Pancreas (tissue), 10 donors: Measurements from ENCODE around the gene ZBTB16. TPM values are rescaled to one million over a fixed set of nuclear protein-coding genes. Genes with fewer than 3 reads are reported as not detected.

Experiments
- ATAC-seq, 4 donors: fragments of 200-7000 bp; cut with Tn5 transposase; one replicate each; pipeline versions ENCODE4 v1.8.0 to v1.9.1; 2020; ENCODE audit warnings: mild to moderate bottlenecking in 4 of 4, moderate library complexity in 4 of 4
- DNase-seq, 6 donors: peaks; one replicate each; pipeline ENCODE4 v3.0.0-alpha.2; 2020
- FAIRE-seq: peaks from 2 replicates; lab custom pipeline; 2012; peaks lifted over from hg19 to GRCh38; lab: Jason Lieb, UNC
- H3K27ac ChIP-seq, 4 donors: fragments of 200-600 bp; sonication (generic); 1 replicate in 3 of 4; 2 replicates in 1 of 4; pipeline versions ENCODE4 v1.5.0 to v1.8.0; 2020
- H3K27me3 ChIP-seq, 4 donors: fragments of 200-600 bp; one replicate each; pipeline ENCODE4 v1.8.0; 2021
- H3K36me3 ChIP-seq, 3 donors: fragments of 200-600 bp; sonication (generic) in 1 of 3; one replicate each; pipeline versions ENCODE4 v1.5.0 to v1.8.0; 2020 to 2021
- H3K4me1 ChIP-seq, 3 donors: fragments of 200-600 bp; one replicate each; pipeline ENCODE4 v1.8.0; 2021
- H3K4me3 ChIP-seq, 4 donors: fragments of 200-600 bp; sonication (generic) in 2 of 4; one replicate each; pipeline versions ENCODE4 v1.5.0 to v1.8.0; 2020 to 2021
- H3K9me3 ChIP-seq, 4 donors: fragments of 200-600 bp; one replicate each; pipeline ENCODE4 v1.8.0; 2021
- WGBS, 2 donors: extraction: QIAGEN DNeasy Blood & Tissue Kit; methylation state at CpG; one replicate each; pipeline ENCODE4 v1.1.7; 2013; 5-methylcytosine and 5-hydroxymethylcytosine counted together
- intact Hi-C, 3 donors: fragments of 100-400 bp; cut with DNase I; formaldehyde crosslinking; loops; one replicate each; pipeline versions ENCODE4 v1.11.1 to v1.14.2; 2022
- polyA plus RNA-seq, 2 donors: library from polyadenylated mRNA; stranded (reverse); fragments of 200-250 nt; gene quantifications; one replicate each; pipeline ENCODE4 v1.2.3, GENCODE V29; 2013
- total RNA-seq, 6 donors: library from RNA; stranded (reverse); fragmentation: NEBNext Ultra II Directional in 4 of 6; extraction: Animal tissue kit (Norgen Biotek cat#: 25700) in 4 of 6; gene quantifications; one replicate each; pipeline versions ENCODE4 v1.2.1 to v1.2.4, GENCODE V29; 2021 to 2023
- TF ChIP-seq, protein P1 (sequence below), 4 donors: fragments of 200-600 bp; sonication (generic) in 3 of 4; IDR thresholded peaks; one replicate each; pipeline versions ENCODE4 v1.5.0 to v1.8.0; 2021; ENCODE audit warnings: antibody characterized with exemption in 4 of 4
- donor health status: healthy with polysubstance abuse.
- donor health status: DM: no; HTN: no; CAD: no; lungs with moderate emphysema.
- donor health status: DM: no; HTN: no; CAD: no.
- donor health status: control.
- donor health status: control.
- donor health status: Bipolar disorder and iron deficiency.
- donor health status: DM: yes; HTN: yes; CAD: no.
- donor health status: DM: no; HTN: no; CAD: no.
- donor health status: DM: no; HTN: no; CAD: no.
- donor health status: DM: yes; HTN: yes; CAD: no.

Gene ZBTB16
- total and polyA plus RNA-seq, 8 donors, result 8.1 to 76.4 (median 42.3) TPM

DNA sequence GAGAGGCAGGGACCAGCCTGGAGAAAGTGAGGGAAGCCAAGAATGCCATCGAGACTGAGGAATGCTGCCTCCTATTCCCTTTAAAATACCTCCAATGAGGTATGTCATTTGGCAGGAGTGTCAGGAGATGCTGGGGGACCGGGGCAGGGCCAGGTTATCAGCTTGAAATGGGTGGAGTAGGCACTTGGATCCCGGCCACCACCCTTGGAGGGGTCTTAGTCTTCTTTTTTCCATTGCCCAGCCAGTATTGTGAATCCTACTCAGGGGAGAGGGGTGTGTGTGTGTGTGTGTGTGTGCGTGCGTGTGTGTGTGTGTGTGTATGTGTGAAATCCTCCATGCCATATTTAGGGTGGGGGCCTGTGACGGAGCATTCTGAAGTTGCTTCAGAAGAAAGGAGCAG is 116.2 kb downstream of the ZBTB16 start:
- Histone ChIP-seq H3K27ac (peak overlapping the region; percentile 74 to 85 (median 80)), H3K27me3 (no peaks in the 10 kb centered on the region), H3K9me3 (no peaks in the 10 kb centered on the region), H3K36me3 (no peaks in the 10 kb centered on the region), H3K4me1 (peaks cover 83 to 91% (median 88%) of the 10 kb centered on the region in 3 donors), H3K4me3 (no peak overlapping the region)
- DNase-seq, result peak in 1 of 6 donors; percentile 53
- no peak for ATAC-seq
- 45 to 46% methylated on average over 6 of the region's 6 CpGs for WGBS, 2 donors
- no peak for FAIRE-seq
- intact Hi-C loops, result no loop called here
- TF ChIP-seq, protein P1, sequence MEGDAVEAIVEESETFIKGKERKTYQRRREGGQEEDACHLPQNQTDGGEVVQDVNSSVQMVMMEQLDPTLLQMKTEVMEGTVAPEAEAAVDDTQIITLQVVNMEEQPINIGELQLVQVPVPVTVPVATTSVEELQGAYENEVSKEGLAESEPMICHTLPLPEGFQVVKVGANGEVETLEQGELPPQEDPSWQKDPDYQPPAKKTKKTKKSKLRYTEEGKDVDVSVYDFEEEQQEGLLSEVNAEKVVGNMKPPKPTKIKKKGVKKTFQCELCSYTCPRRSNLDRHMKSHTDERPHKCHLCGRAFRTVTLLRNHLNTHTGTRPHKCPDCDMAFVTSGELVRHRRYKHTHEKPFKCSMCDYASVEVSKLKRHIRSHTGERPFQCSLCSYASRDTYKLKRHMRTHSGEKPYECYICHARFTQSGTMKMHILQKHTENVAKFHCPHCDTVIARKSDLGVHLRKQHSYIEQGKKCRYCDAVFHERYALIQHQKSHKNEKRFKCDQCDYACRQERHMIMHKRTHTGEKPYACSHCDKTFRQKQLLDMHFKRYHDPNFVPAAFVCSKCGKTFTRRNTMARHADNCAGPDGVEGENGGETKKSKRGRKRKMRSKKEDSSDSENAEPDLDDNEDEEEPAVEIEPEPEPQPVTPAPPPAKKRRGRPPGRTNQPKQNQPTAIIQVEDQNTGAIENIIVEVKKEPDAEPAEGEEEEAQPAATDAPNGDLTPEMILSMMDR (IDR thresholded peaks at IDR 0.05), result no peak

DNA sequence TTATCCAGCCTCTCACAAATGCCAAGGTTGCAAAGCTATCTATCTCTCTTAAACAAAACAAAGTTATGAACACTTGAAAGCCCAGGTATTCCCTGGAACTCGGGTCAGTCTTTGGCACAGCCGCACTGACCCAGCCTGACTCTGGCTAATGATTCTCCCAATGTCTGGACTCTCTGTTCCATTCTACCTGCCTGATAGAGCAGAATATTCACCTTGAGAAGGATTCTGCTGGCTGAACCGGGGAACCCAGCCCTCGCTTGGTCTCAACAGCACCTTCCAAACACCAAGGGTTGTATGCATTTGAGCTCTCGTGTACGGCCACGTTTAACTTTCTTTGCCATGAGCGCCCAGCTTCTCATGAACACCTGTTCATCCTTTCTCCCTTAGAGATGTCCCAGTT is 116.8 kb downstream of the ZBTB16 start:
- FAIRE-seq, result no peak
- TF ChIP-seq, protein P1 (IDR thresholded peaks at IDR 0.05), result no peak
- Histone ChIP-seq H3K9me3 (no peaks in the 10 kb centered on the region), H3K27ac (peak overlapping the region; percentile 74 to 85 (median 80)), H3K4me1 (peaks cover 83 to 91% (median 89%) of the 10 kb centered on the region in 3 donors), H3K4me3 (no peak overlapping the region), H3K36me3 (no peaks in the 10 kb centered on the region), H3K27me3 (no peaks in the 10 kb centered on the region)
- peak; percentile 35 to 56 (median 46) for ATAC-seq
- WGBS, 2 donors, result 20 to 21% methylated on average over 8 of the region's 8 CpGs
- peak in 4 of 6 donors; percentile 55 to 74 (median 65) for DNase-seq
- intact Hi-C loops, result no loop called here

DNA sequence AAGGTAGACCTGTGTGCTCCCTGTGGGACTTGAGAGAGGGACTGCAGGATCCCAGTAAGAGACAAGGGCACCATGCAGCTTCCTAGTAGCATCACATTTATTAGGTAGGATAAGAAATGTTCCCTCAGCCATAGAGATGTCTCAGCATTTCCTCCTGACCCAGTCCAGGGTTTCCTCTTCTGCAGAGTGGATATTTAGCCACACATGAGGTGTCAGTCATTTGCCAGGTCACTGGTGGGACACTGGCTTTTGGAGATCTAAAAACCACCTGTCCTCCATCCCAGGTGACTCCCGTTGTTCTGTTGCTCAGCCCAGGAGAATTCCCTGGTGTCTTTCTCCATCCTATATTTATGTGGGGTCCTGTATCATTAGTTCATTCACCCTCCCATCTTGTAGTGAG is 119.1 kb downstream of the ZBTB16 start:
- intact Hi-C loops, result no loop called here
- H3K4me3 ChIP-seq, result no peak overlapping the region

DNA sequence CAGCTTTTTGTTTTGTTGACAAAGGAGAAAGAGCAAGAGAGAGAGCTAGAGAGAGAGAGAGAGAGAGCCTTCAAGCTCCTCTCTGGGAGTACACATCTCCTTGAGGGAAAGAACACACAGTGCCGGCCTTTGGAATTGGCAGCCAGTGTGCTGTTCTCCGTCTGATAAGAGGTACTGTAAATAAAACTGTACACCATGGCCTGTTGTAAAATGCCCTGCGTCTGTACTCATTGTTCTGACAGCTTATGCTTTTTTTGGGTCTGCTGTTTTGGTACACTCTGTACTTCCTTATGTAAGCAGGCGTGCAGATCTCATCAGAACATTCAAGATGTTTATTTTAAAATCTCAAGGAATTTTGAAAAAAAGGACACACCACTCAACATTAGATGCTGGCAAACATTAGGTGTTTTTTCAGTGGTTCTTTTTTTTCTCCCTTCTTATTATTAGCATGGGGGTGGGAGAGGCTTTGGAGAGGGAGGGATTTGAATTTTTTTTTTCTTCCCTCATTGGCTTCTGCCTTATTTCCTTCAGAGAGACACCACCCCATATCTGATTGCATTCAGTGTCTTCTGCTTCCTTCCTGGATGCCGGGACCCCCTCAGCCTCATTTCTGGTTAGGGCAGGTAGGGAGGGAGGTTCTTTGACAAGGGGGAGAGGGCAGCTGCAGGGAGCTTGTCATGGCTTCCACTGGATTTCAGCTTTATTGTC is 119.9 kb downstream of the ZBTB16 start:
- TF ChIP-seq, protein P1 (IDR thresholded peaks at IDR 0.05), result no peak
- Histone ChIP-seq H3K36me3 (no peaks in the 10 kb centered on the region), H3K27ac (peak overlapping the region; percentile 81 to 88 (median 86)), H3K4me3 (peak overlapping the region in 1 of 4 donors; percentile 10), H3K9me3 (no peaks in the 10 kb centered on the region), H3K4me1 (peaks cover 61 to 65% (median 65%) of the 10 kb centered on the region in 3 donors), H3K27me3 (no peaks in the 10 kb centered on the region)
- intact Hi-C loops, result no loop called here
- ATAC-seq (peak; percentile 73 to 87 (median 82)), FAIRE-seq (peak; percentile 96), DNase-seq (peak in 4 of 6 donors; percentile 83 to 89 (median 84))
- WGBS, 2 donors, result 1 to 2% methylated on average over 5 of the region's 5 CpGs

More for the DNA sequence above, 119.1 kb downstream of the ZBTB16 start:
- WGBS, 2 donors, result 43 to 47% methylated on average over 1 of the region's 1 CpG
- H3K36me3 ChIP-seq, result no peaks in the 10 kb centered on the region
- ATAC-seq (no peak), FAIRE-seq (no peak), DNase-seq (no peak)
- H3K9me3 ChIP-seq, result no peaks in the 10 kb centered on the region
- H3K4me1 ChIP-seq, result peaks cover 67 to 71% (median 70%) of the 10 kb centered on the region in 3 donors
- no peaks in the 10 kb centered on the region for H3K27me3 ChIP-seq
- H3K27ac ChIP-seq, result peak overlapping the region; percentile 81 to 88 (median 86)
- TF ChIP-seq, protein P1 (IDR thresholded peaks at IDR 0.05), result no peak
